H9 (cell line): Measurements from ENCODE around the gene KRT71. TPM values are rescaled to one million over a fixed set of nuclear protein-coding genes. Genes with fewer than 3 reads are reported as not detected.

Experiments
- DNase-seq: peaks from one replicate; pipeline ENCODE4 v3.0.0-alpha.2; 2017
- H2AFZ ChIP-seq: one replicate; pipeline ENCODE4 v1.6.1; 2013; ENCODE audit warnings: mild to moderate bottlenecking, low read length, control low read depth, moderate library complexity
- H2AK5ac ChIP-seq: 2 replicates; pipeline ENCODE4 v1.6.1; 2013; ENCODE audit warnings: low read length, control low read depth, mixed read lengths; ENCODE audit not compliant: insufficient read length
- H2BK120ac ChIP-seq: one replicate; pipeline ENCODE4 v1.6.1; 2013; ENCODE audit warnings: low read depth, mild to moderate bottlenecking, low read length, control low read depth, inconsistent platforms; ENCODE audit not compliant: poor library complexity, severe bottlenecking
- H2BK12ac ChIP-seq: 2 replicates; pipeline ENCODE4 v1.6.1; 2013; ENCODE audit warnings: low read length, control low read depth, mixed read lengths, low read depth; ENCODE audit not compliant: insufficient read length
- H2BK15ac ChIP-seq: 2 replicates; pipeline ENCODE4 v1.6.1; 2013; ENCODE audit warnings: low read depth, low read length, control low read depth
- H2BK20ac ChIP-seq: one replicate; pipeline ENCODE4 v1.6.1; 2013; ENCODE audit warnings: low read depth, mild to moderate bottlenecking, low read length, control low read depth, inconsistent platforms; ENCODE audit not compliant: poor library complexity, severe bottlenecking
- H2BK5ac ChIP-seq: 2 replicates; pipeline ENCODE4 v1.6.1; 2013; ENCODE audit warnings: low read length, control low read depth, mixed read lengths; ENCODE audit not compliant: insufficient read length
- H3K14ac ChIP-seq: 2 replicates; pipeline ENCODE4 v1.6.1; 2013; ENCODE audit warnings: low read length, control low read depth; ENCODE audit not compliant: insufficient read depth
- H3K18ac ChIP-seq: 2 replicates; pipeline ENCODE4 v1.6.1; 2013; ENCODE audit warnings: low read depth, mild to moderate bottlenecking, mixed read lengths, low read length, control low read depth; ENCODE audit not compliant: insufficient read length
- H3K23ac ChIP-seq: 2 replicates; pipeline ENCODE4 v1.6.1; 2013; ENCODE audit warnings: low read length, control low read depth, mixed read lengths, low read depth; ENCODE audit not compliant: insufficient read length
- H3K23me2 ChIP-seq: 2 replicates; pipeline ENCODE4 v1.6.1; 2013; ENCODE audit warnings: low read depth, mild to moderate bottlenecking, mixed read lengths, low read length, control low read depth; ENCODE audit not compliant: insufficient read length, poor library complexity, severe bottlenecking
- H3K27ac ChIP-seq: 2 replicates; pipeline ENCODE4 v1.5.1; 2013; ENCODE audit warnings: low read length, control low read depth, mixed read lengths, low read depth; ENCODE audit not compliant: insufficient read length
- H3K27me3 ChIP-seq: 2 replicates; pipeline ENCODE4 v1.6.1; 2013; ENCODE audit warnings: low read length, control low read depth, inconsistent platforms; ENCODE audit not compliant: insufficient read depth
- H3K4ac ChIP-seq: 2 replicates; pipeline ENCODE4 v1.6.1; 2013; ENCODE audit warnings: low read depth, mild to moderate bottlenecking, control low read depth, inconsistent platforms, low read length, moderate library complexity
- H3K4me1 ChIP-seq: 2 replicates; pipeline ENCODE4 v1.6.1; 2013; ENCODE audit warnings: low read length, control low read depth, inconsistent platforms; ENCODE audit not compliant: insufficient read depth
- H3K4me2 ChIP-seq: 2 replicates; pipeline ENCODE4 v1.6.1; 2013; ENCODE audit warnings: low read length, control low read depth, mixed read lengths; ENCODE audit not compliant: insufficient read length, insufficient read depth
- H3K56ac ChIP-seq: 2 replicates; pipeline ENCODE4 v1.6.1; 2013; ENCODE audit warnings: low read depth, mild to moderate bottlenecking, mixed read lengths, low read length, control low read depth; ENCODE audit not compliant: insufficient read length
- H3K79me1 ChIP-seq: 2 replicates; pipeline ENCODE4 v1.6.1; 2013; ENCODE audit warnings: low read depth, mild to moderate bottlenecking, moderate library complexity, low read length, control low read depth, inconsistent platforms; ENCODE audit not compliant: insufficient read depth, poor library complexity, severe bottlenecking
- H3K79me2 ChIP-seq: 2 replicates; pipeline ENCODE4 v1.6.1; 2013; ENCODE audit warnings: low read length, control low read depth, inconsistent platforms; ENCODE audit not compliant: insufficient read depth
- H3K9ac ChIP-seq: 2 replicates; pipeline ENCODE4 v1.6.1; 2013; ENCODE audit warnings: low read length, control low read depth, mixed read lengths; ENCODE audit not compliant: insufficient read length; ENCODE audit errors: extremely low read depth
- H3K9me3 ChIP-seq: one replicate; pipeline ENCODE4 v1.6.1; 2013; ENCODE audit warnings: low read depth, low read length, inconsistent platforms; ENCODE audit not compliant: control insufficient read depth
- H3T11ph ChIP-seq: one replicate; pipeline ENCODE4 v1.6.1; 2013; ENCODE audit warnings: mild to moderate bottlenecking, low read length, control low read depth, inconsistent platforms
- H4K20me1 ChIP-seq: one replicate; pipeline ENCODE4 v1.6.1; 2013; ENCODE audit not compliant: control insufficient read depth, insufficient read length, insufficient read depth
- H4K5ac ChIP-seq: 2 replicates; pipeline ENCODE4 v1.6.1; 2013; ENCODE audit warnings: low read depth, mild to moderate bottlenecking, mixed read lengths, low read length, control low read depth; ENCODE audit not compliant: insufficient read length
- H4K8ac ChIP-seq: replicated peaks from 2 replicates; pipeline ENCODE4 v1.6.1; 2013; ENCODE audit warnings: low read length, control low read depth, mixed read lengths, low read depth; ENCODE audit not compliant: insufficient read length
- H4K91ac ChIP-seq: 2 replicates; pipeline ENCODE4 v1.6.1; 2013; ENCODE audit warnings: low read depth, mild to moderate bottlenecking, moderate library complexity, mixed read lengths, low read length, control low read depth; ENCODE audit not compliant: insufficient read length
- H3K27ac Mint-ChIP-seq, 3 experiments: 2 replicates in 2 of 3; 3 replicates in 1 of 3; pipeline ENCODE4 v1.8.0; 2020 to 2021; ENCODE audit warnings: mixed read lengths in 3 of 3, mild to moderate bottlenecking in 1 of 3, moderate library complexity in 1 of 3
- H3K27me3 Mint-ChIP-seq: 2 replicates; pipeline ENCODE4 v1.8.0; 2021; ENCODE audit warnings: low read depth, mild to moderate bottlenecking, moderate library complexity, mixed read lengths
- H3K36me3 Mint-ChIP-seq, 3 experiments: 2 replicates in 2 of 3; 3 replicates in 1 of 3; pipeline ENCODE4 v1.8.0; 2020 to 2021; ENCODE audit warnings: low read depth in 3 of 3, mixed read lengths in 3 of 3; ENCODE audit not compliant: insufficient read depth in 1 of 3
- H3K4me1 Mint-ChIP-seq, 2 experiments: 2 replicates each; pipeline ENCODE4 v1.8.0; 2020; ENCODE audit warnings: mixed read lengths in 2 of 2
- H3K4me3 Mint-ChIP-seq, 2 experiments: 2 replicates in 1 of 2; 3 replicates in 1 of 2; pipeline ENCODE4 v1.8.0; 2020 to 2021; ENCODE audit warnings: mild to moderate bottlenecking in 2 of 2, mixed read lengths in 2 of 2, moderate library complexity in 1 of 2
- H3K9me3 Mint-ChIP-seq, 2 experiments: 2 replicates in 1 of 2; 3 replicates in 1 of 2; pipeline ENCODE4 v1.8.0; 2020; ENCODE audit warnings: mild to moderate bottlenecking in 2 of 2, mixed read lengths in 2 of 2, moderate library complexity in 1 of 2
- CTCF ChIP-seq: fragments of 200-600 bp; sonication (generic); conservative IDR thresholded peaks from 3 replicates; pipeline ENCODE4 v1.8.0; 2021; ENCODE audit warnings: antibody characterized with exemption, mild to moderate bottlenecking
- WGBS: extraction: QIAGEN DNeasy Blood & Tissue Kit; methylation state at CpG from one replicate; pipeline ENCODE4 v1.1.7; 2013; ENCODE audit warnings: missing lambda C conversion rate, low lambda C conversion rate, mixed read lengths; ENCODE audit not compliant: insufficient read length; ENCODE audit errors: extremely low coverage; 5-methylcytosine and 5-hydroxymethylcytosine counted together
- total RNA-seq: library from RNA; stranded (reverse); gene quantifications from 2 replicates; pipeline ENCODE4 v1.2.1, GENCODE V29; 2021

The KRT71 gene
- total RNA-seq, 1 experiment from 2014 or later: not detected

DNA sequence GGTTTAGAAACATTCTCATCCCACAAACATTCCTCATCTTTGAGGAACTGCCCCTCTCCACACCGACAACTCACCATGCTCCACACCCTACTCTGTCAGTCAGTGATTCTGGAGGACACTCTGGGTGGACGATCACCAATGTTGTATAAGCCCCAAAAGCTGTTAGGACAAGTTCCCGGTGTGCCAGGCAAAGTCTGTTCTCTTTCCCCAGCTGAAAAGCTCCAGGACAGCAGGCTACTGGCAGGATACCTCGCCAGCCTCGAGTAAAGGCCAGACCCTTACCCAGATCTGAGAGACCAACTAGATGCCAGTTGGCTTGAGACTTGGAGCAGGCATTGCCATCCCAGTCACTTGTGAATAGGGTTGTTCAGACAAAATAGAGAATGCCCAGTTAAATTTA lies 44.7 kb downstream of the KRT71 start:
- Histone ChIP-seq H3K4me2 (no peak overlapping the region), H2BK12ac (no peak overlapping the region), H3K14ac (no peak overlapping the region), H2BK5ac (no peak overlapping the region), H3K18ac (no peak overlapping the region), H4K8ac (no peak overlapping the region), H4K20me1 (no peaks in the 10 kb centered on the region), H2BK20ac (no peak overlapping the region), H4K91ac (no peak overlapping the region), H3T11ph (no peak overlapping the region), H2BK120ac (no peak overlapping the region), H2AK5ac (no peak overlapping the region), H3K23me2 (no peaks in the 10 kb centered on the region), H3K9ac (no peak overlapping the region), H3K9me3 (no peaks in the 10 kb centered on the region), H2AFZ (no peak overlapping the region), H3K79me2 (no peaks in the 10 kb centered on the region), H3K56ac (no peak overlapping the region), H3K23ac (no peak overlapping the region), H3K4ac (no peak overlapping the region), H4K5ac (no peak overlapping the region), H3K27ac (no peak overlapping the region), H2BK15ac (no peak overlapping the region), H3K79me1 (no peaks in the 10 kb centered on the region), H3K27me3 (no peaks in the 10 kb centered on the region), H3K4me1 (no peaks in the 10 kb centered on the region)
- peaks cover 2% of the 10 kb centered on the region for H3K27me3 Mint-ChIP-seq
- no peak for DNase-seq
- peaks cover 0 to 7% (median 0%) of the 10 kb centered on the region in 3 experiments; a peak in 3 of 7 replicates for H3K36me3 Mint-ChIP-seq
- H3K27ac Mint-ChIP-seq: no peak overlapping the region
- H3K4me1 Mint-ChIP-seq: peaks cover 7 to 8% of the 10 kb centered on the region in 2 experiments; a peak in 3 of 4 replicates
- WGBS: no CpG with 5 or more reads among the region's 5 CpGs
- peaks cover 9 to 13% of the 10 kb centered on the region in 2 experiments for H3K9me3 Mint-ChIP-seq
- H3K4me3 Mint-ChIP-seq: no peak overlapping the region
- TF ChIP-seq CTCF: no peak
